Stimulated activated CD8-positive, alpha-beta memory T cell treated with anti-CD3 and anti-CD28 coated beads, Interleukin-15, amount 100 ng/mL, for 1 hour (primary cell): ENCODE measurements around the gene PRSS33.

Experiments used
- DNase-seq: peaks from one replicate; pipeline ENCODE4 v3.0.0-alpha.2; 2020; ENCODE audit warnings: low read depth

PRSS33 gene, protein sequence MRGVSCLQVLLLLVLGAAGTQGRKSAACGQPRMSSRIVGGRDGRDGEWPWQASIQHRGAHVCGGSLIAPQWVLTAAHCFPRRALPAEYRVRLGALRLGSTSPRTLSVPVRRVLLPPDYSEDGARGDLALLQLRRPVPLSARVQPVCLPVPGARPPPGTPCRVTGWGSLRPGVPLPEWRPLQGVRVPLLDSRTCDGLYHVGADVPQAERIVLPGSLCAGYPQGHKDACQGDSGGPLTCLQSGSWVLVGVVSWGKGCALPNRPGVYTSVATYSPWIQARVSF

DNA sequence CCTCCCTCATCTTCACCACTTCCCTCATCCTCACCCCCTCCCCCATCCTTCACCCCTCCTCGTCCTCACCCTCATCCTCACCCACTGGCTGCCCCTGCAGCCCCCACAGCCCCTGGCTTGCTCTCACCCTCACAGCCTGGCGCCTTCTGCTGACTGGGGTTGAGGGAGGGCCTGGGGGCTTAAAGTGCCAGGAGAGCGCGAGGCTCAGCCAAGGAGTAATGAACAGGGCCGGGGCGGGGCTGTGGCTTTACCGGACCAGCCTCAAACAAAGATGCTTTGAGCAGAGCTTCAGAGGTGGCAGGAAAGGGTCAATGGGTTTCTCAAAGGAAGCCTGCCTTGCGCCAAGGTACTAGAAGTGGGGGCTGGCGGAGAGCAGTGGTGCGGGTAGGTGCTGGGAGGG is at the start of gene PRSS33:
Gene PRSS33, minus strand, starts transcription at position 155 of the 400 bp plus-strand sequence. CDS start 1,013 bp downstream, outside the sequence.
- no peak for DNase-seq

GRCh38 chr16:2836646-2837508 is 49.5 kb upstream of the PRSS33 start:
- no peak for DNase-seq

DNA sequence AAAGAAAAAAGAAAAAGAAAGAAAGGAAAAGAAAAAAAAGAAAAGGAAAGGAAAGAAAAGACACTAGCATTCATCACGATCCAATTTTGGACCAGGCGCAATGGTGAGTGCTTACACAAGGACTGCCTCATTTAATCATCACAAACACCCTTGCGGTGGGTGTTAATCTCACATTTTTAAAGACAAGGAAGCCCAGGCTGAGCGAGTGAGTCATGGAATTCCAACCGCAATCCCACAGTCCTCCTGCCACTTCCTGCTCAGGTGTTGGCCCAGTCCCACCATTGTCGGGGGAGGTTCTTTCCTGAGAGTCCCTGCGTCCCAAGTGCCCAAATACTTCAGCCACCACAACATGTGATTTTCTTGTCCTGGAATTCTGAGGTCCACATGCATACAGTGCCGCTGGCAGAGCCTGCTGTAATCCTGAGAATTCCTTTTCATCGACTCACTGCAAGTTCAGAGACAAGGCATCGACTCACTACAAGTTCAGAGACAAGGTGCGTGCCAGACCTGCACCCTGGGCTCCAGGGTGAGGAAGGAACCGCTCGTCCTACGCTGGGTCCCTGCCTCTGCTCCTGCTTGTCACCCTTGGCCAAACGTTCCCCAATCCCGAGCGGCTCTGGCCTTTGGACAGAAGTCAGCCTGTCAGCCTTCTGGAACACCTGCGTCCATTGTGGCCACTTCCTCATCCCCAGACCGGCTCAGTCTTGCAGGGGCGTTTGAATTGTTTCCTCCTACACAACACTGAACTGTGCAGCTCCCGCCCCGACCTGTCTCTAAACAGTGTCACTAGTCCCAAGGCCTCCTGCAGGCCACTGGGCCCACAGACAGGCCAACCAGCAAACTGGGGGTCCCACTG is 48.5 kb upstream of the PRSS33 start:
- no peak for DNase-seq

DNA sequence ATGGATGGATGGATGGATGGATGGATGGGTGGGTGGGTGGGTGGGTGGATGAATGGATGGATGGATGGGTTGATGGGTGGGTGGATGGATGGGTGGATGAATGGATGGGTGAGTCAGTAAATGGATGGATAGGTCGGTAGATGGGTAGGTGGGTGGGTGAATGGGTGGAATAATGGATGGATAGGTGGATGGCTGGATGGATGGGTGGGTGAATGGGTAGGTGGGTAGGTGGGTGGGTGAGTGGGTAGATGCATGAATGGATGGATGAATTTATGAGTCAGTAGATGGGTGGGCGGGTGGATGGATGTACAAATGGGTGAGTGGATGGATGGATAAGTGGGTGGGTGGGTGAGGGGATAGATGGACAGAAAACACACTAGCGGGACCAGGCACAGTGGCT is 47.6 kb upstream of the PRSS33 start:
- no peak for DNase-seq

GRCh38 chr16:2833776-2834175 is 46.4 kb upstream of the PRSS33 start:
- no peak for DNase-seq

- DNase-seq, result no peak
These were observed 43.8 kb upstream of the PRSS33 start for GRCh38 chr16:2831203-2831602.

DNA sequence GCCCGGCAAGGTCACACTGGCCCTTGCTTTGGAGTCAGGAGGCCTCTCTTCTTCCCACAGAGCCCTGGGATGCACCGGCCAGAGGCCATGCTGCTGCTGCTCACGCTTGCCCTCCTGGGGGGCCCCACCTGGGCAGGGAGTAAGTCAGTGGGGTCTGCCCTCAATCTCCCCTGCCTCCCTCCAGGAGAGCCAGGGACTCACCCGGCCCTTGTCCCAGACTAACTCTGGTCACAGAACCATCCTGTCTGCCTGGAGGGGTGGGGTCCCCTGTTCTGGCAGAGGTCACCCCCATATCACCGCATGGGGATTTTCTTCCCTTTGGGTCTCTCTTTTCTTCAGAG is 43.0 kb upstream of the PRSS33 start:
- DNase-seq, result no peak

GRCh38 chr16:2829501-2830354 is 42.4 kb upstream of the PRSS33 start, which contains the start of gene ZG16B:
ZG16B (plus strand) TSS chr16:2830303; CDS start chr16:2830442, 139 bp downstream.
- no peak for DNase-seq

DNA sequence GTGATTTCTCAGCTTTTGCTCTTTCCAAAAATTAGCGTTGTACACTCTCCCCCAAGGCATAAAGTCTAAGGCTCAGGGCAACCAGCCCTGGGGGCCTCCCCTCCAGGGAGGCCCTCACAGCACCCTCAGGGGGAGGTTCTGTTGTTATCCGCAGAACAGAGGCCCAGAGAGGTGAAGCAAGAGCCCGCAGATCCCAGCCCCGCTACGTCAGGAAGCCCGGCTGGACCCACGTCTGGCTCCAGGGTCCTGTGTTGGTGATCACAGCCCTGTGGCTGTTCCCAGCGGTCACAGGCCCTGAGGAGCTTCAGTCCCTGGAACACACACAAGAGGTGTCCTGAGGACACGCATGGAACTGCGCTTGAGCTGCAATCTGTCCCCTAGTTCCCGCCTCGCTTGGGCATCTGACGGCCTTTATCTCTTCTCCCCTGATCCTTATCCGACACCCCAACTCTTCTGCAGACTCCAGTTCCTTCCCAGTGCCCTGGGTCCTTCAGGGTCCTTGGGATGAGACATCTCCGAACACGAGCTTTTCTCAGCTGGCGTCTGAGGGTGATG is 41.6 kb upstream of the PRSS33 start:
- no peak for DNase-seq

DNA sequence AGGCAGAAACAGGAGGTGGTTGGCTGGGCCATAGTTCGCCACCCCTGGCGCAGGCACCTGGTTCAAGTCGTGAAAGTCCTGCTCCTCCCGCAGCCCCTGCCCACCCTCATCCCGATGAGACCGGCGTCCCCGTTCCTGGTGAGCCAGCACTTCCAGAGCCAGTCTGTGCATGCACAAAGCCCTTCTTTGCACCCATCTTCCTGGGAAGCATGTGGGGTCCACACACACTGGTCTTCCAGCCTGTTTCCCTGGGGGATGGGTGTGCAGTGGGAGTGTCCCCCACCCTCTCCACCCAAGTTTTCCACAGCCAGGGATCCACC is 41.1 kb upstream of the PRSS33 start:
- DNase-seq, result no peak

DNA sequence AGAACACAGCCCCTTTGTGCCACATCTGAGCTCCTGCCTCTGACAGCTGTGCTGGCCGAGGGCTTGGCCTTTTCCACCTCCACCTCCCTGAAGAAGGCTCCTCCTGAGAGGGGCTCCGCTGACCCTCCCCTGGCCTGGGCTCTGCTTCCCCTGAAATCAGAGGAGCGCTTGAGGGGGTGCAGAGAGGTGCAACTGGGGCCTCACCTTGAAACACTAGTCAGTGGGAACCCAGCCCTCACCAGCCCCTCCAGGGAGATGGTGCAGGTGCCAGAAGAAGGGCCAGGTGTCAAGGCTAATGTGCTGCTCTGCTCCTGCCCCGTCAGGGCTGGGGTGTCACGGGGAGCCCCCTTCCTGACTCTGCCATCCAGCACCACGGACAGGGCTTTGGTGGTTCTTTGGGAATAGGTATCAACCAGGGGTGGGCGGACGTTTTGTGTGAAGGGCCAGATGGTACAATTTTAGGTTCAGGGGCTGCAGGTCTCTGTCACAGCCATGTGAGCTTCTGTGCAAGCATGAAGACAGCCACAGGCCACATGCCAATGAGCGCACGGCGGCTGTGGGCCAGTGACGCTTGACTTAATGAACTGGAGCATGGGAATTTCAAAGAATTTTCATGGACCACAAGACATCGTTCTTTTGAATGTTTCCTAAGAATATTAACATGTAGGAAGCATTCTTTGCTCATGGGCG is 40.6 kb upstream of the PRSS33 start:
- no peak for DNase-seq

DNA sequence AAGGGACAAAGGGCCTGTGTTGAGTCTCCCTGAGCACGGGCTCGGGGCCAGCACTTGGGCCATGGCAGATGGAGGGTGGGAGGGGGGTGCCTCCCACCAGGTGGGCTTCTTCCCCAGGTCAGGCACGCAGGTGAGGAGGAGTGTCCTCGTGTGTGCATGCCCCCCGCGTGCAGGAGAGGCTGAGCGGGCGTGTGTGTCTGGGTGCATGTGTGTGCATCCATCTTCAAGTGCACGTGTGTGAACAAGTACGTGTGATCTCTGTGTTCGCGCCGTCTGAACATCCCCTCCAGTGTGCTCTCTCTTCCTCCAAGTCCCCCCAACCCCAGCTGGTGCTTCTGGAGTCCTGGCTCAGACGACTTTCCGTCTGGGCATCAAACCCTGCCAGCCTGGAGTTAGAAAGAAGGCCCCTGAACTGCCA is 40.0 kb upstream of the PRSS33 start:
- DNase-seq, result no peak

- DNase-seq, result no peak
These were observed 39.4 kb upstream of the PRSS33 start for GRCh38 chr16:2826591-2827373.

DNA sequence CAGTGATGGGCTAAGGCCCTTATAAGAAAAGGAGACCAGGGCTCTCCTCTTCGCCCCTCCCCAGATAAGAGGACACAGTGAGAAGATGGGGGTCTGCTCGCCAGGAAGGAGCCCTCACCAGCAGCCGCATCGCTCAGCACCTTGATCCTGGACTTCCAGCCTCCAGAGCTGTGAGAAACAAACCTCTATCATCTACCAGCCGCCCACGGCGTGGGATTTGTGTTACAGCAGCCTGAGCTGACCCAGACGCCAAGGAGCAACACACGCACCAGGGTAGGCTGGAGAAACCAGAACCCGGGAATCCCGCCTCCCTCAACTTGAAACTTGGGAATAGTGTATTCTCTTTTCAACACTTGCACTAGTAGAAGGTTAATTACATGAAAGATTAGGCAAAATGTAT is 38.5 kb upstream of the PRSS33 start:
- DNase-seq, result no peak

DNA sequence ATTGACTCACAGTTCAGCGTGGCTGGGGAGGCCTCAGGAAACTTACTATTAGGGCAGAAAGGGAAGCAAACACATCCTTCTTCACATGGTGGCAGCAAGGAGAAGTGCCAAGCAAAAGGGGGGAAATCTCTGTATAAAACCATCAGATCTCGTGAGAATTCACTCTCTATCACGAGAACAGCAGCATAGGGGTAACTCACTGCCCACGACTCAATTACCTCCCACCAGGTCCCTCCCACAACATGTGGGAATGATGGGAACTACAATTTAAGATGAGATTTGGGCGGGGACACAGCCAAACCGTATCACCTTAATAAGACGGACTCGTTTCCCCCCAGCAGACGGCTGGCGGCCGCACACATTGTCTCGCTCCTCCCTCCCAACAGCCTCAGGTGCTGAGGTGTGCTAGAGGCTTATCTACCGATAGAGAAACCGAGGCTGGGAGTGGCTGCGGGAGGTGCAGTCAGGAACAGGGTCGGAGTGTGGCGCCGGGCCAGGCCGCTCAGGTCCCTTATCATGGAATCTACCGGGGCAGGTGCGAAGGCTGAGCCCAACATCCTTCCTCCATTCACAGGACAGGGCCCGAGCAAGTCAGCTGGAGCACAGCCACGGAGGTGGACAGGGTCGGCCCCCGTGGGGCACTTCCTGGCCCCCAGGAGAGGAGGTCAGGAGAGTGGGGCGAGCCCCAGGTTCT is 37.8 kb upstream of the PRSS33 start:
- DNase-seq, result no peak

- DNase-seq, result no peak
These were observed 37.3 kb upstream of the PRSS33 start for GRCh38 chr16:2824626-2825025.

DNA sequence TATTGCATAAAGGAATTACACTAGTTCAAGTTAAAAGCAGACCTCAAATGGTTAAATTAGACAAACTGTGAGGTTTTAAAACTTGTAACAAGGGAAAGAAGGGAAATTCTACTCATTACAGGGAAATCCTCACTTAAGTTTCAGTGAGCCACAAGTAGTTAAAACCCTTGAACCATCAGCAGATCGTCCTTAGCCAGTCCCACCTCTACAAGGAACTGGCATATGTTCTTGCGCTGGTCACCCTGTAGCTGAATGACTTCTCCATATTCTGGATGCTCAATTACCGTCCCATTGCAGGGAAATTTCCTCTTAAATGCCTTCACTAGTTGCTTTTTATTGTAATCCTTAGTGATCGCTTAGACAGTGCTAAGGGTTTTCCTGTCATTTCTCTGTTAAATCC is 35.1 kb upstream of the PRSS33 start:
- no peak for DNase-seq

DNA sequence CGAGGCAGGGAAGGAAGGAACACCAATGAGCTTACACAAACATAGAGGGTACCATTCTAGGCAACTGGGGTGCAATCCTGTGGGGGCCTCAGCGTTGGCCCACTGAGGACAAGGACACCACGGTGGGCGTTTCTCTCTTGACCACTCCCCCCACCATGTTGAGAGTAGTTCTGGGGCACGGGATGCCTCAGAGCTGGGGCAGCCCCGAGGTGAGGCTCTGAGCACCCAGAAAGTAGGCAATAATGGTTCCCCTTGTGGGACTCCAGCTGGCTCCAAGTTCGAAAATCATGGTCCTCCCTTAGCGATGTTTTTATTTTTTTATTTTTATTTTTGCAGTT is 34.8 kb upstream of the PRSS33 start:
- DNase-seq, result no peak

GRCh38 chr16:2821487-2822157 is 34.3 kb upstream of the PRSS33 start:
- no peak for DNase-seq
